ENCODE data around the gene KCNQ1.

Gene KCNQ1

DNA sequence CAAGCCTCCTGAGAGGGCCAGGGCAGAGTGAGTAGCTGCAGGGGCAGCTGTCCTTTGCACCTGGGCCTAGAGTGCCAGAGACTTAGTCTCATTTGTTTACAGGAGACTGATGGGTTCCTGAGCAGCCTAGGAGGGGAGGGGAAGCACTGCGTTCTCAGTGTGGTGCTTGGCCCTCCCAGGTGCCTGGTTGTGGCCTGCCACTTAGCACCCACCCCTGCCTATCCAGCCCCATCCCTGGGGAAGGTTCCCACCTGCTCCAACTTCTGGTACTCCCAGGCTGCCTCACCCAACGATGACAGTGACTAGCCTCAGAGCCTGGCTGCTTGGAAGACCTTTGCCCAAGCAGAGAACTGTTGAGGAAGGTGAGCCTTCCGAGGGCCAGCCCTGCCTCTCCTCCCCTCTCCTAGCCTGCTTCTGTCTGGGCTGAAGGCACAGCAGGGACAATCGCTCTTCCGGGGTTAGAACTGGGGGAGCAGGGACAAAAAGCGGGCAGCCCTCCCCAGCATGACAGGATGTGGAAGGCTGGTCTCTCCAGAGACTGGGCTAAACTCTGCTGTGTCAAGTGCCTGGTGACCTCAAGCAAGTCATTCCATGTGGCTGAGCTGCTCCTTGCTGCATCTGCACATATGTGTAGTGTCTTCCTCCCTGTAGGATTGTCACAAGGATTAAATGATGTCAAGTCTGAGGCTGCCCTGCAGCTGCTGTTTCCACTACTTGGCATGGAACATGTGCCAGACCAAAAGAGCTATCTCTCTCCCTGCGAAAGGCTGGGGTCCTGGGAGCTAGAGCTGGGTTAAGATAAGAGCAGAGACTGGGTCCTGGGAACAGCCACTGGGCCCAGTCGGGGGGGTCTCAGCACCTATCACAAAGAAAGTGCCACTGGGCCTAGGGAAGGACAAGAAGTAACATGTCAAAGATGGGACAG, 245.1 kb downstream of the KCNQ1 start:
- DNase-seq = peak; percentile 50

DNA sequence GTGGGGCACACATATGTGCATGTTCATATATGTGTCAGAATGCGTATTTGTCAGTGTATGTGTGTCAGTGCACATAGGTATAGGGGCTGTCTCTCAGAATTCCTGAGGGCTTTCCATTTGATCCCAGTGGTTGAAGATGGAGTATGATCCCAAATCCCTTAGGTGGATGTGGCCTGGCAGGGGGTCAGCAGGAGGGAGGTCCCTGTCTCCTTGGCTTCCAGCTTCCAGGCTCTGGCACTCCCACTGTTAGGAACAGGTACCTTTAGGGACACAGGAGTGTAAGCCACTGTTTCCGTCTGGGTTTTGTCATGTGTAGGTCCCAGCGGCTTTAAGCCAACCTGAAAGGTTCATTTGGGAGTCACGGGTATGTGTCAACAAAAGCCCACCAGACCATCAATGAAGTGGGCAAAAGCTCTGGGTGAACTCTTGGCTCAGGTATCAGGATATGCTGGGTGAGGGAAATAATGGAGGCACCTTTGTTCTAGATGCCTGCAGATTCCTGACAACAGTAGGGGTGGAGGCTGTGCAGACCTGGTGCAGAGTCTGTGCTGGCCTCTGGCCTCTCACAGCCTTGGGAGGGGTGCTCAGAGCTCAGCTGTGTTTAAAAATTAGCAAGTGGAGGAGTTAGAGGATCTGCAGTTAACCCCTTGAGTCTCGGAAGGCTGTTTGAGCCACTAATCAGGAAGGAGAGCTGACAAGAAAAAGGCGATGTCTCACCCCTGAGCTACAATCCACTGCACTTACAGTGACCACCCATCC, 246.0 kb downstream of the KCNQ1 start:
- peak; percentile 9 for DNase-seq

DNA sequence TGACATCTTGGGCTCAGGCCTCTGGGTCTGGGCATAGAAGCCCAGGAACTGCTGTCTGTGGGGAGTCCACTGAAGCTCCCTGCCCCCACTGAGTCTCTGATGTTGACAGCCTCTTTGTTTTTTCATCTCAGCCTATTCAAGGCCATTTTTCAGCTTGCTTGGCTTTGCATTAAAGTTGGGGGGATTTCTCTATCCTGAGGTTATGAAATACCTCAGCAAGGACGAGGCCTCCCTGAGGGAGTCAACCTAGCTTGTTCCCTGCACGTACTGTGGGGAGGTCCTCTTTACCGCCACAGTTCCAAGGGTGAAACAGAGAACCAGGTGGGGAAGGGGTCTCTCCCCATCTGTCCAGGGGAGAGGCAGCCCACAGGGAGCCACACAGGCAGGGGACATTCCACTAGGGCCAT, 246.6 kb downstream of the KCNQ1 start:
- peak; percentile 12 for DNase-seq

DNA sequence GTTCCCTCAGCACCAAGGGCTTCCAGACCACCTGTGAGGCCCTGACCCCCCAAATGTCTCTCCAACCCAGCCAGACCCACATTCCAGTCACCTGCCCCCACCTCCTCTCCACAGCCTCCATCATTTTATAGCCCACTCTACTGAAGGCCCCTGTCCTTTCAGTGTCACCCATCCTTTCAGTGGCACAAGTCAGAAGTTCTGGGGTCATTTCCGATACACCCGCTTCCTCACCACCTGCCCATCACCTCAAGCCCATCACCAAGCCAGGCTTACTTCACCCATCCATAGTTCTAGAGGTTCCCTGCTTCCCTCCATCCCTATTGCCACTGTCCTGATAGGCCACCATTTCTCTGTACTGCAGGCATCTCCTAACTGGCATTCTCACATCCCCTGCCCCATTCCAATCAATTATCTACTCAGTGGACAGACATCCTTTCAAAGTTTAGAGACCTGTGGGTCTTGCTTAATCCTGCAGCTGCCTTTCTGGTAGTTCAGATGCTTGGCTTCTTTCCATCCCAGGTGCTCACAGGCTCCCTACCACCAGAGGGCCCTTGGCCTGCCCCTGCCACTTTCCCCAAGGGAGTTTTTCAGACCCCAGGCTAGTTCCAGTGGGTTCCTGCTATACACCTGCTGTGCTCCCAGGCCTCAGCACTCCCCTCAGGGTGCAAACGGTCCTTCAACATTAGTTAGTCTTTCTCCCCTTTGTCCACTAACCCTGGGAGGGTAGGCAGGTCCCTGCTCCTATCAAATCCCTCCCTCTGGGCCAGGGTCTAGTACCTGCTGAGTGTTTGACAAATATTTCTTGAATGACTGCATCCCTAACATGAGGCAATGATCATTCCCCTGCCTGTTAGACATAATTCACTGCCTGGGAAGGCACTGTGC, 247.4 kb downstream of the KCNQ1 start:
- DNase-seq = no peak

DNA sequence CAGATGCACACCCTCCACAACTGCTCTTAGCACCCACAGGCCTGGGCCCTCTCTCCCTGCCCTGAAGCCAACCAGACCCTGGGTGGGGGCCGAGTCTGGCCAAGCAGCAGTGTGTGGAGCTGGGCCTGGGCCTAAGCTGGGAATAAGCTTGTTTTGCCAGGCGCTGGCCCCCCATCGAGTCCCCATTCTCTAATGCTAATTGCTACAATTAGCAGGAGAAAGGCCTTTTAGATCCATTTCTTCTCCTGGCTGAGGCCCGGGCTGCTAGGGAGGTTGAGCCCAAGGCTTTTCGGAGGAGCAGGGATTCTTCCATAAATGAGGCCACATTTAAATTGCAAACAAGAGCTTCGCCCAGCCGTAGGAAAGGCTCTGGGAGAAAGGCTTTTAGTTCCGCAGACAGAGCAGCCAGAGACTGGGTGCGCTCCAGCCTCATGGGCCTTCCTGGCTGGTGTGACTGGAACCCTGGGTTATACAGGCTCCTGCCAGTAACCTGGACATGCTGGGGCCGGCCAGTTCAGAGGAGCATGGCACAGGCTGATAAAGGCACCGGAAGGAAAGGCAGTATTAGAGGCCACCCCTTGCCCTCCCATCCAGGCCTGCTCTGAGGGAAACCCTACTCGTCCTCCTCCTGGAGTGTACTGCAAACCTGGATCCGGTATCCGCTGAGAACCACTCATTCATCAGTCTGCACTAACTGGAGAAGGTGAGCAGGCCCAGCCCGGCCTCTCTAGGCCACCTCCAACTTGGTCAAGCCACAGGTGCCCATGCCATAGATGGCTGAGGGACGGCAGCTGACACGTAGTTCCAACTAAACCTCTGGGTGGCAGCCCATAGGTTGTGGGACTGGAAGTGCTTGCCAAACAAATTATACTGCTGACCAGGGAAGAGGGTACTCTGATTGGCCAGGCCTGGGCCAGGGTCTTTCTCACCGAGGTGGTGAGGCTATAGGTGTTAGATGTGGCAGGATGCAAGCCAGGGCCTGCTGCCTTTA, 248.8 kb downstream of the KCNQ1 start:
- DNase-seq = peak; percentile 25

DNA sequence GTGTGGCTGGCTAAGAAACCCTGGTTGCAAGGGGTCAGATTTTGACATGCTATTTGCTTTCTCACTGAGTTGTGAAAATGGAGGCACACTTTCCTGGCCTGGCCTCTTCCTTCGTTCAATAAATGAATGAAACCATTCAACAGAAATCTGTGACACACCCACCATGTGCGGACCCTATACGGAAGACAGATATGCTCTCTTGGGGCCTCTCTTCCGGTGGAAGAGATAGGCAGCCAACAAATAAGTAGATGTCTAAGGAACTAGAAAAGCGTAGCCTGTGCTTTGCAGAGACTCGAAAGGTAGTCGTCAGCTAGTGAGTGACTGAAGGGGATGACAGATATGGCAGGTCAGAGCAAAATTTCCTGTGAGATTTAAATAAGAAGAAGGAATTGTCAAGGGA, 249.7 kb downstream of the KCNQ1 start:
- DNase-seq = peak; percentile 21

DNA sequence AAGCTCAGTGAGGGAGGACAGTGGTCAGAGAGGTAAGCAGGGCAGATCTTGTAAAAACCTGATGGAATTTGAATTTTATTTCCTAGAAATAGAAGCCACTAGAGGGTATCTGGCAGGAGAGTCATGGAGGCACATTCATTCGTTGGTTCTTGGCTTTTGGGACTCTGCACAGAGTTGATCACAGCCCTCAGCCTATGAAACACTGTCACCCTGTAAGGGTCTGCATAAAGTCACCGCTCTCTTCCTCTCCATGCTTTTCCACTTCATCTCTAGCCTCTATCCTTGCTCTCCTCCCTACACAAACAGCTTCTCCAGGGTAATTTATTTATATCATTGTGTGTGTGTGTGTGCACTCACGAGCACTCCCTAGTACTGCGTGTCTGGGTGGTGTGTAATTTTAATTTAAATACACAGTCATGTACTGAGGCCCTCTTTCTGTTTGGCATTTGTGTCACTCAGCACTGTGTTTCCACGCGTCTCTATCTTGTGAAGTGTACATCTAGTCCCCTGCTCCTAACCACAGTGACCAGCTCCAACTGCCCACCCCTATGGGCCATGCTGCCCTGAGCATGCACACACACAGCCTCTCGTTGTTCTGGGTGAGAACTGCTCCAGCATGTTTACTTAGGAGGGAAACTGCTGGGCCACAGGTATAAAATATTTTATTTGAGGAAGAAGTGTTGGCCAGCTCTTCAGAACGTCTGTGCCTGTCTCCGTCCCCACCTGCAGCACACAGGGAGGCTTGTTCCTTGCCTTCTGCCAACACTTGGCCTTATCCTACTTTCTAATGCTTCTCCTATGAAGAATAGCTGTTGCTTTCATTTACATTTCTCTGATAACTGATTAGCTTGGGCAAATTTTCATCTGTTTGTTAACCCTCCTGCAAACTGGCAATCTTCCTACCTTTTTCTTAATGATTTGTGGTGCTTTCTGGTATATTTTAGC, 250.5 kb downstream of the KCNQ1 start:
- peak; percentile 12 for DNase-seq

DNA sequence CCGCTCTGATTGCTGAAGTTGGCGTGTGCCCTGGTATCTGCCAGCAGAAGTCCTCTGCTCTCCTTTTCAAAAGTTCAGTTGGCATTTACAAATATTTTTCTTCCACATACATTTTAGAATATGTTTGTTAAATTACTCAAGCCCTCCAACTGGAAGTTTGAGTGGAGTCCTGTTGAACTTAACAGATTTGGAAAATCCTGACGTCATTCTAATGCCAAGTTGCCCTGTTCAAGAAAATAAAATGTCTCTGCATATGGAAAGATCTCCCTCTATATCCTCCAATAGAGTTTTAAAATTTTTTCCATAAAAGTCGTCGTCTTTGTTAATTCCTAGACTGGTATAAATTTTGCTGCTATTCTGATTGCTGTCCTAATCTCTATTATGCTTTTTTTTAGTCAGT, 251.6 kb downstream of the KCNQ1 start:
- peak; percentile 11 for DNase-seq

DNA sequence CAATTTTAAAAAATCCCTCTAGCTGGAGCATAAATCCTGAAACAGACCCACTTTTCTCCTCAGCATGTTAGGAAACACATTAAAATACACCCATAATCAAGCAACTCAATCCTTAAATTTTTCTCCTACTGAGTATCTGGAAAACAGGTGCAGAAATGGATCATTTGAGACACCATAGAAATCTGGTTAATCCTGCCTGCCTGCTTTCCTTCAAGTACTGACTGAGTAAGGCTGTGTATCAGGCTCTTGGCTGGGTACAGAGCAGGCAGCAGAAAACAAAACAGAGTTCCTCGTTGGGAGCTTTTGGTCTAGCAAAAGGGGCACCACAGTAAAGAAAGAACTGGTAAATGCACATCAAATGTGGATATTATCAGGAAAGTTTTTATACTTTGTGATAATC, 253.1 kb downstream of the KCNQ1 start:
- DNase-seq = peak; percentile 35

DNA sequence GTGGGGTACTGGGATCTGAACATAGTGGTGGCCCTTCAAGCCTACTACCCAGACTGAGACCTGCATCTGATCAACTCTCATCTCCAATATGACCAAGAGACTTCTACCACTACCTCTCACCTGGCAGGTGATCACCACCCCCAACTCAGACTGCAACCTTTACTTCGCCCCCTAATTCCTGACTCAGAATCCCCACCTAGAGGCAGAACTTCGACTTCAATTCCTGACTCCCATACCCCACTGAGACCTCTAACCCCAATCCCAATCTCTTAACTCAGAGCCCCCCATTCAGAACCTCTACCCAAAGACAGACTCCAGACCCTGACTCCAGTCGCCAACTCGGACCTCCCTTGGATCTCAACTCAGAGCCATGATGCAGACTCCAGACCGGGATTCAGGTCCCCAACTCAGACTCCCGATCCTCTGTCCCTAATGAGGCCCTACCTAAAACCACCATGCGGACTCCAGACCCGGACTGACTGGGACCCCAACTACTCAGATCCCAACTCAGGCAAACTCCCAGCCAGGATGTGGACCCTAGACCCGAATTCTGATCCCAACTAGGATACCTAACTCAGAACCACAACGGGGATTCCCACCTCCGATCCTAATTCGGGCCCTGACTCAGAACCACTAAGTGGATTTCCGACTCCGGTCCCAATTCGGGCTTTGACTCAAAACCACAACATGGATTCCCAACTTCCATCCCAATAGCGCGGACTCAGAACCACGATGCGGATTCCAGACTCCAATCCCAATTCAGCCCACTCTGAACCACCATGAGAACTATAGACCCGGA, 253.8 kb downstream of the KCNQ1 start:
- DNase-seq = peak; percentile 23

DNA sequence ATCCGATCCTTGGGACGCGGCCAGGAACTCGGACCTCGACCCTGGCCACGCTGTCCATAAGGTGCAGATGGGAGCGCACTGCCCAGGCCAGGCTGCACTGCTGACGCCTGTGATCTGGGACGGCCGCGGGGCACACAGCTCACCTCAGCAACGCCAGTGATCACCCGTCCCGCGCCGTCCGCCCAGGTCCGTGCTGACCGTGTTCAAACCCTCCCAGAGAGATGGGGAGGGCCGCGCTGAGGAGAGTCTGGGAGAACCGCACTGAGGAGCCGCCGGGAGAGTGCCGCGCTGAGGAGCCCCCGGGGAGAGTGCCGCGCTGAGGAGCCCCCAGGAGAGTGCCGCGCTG, 254.3 kb downstream of the KCNQ1 start:
- peak; percentile 32 for DNase-seq

DNA sequence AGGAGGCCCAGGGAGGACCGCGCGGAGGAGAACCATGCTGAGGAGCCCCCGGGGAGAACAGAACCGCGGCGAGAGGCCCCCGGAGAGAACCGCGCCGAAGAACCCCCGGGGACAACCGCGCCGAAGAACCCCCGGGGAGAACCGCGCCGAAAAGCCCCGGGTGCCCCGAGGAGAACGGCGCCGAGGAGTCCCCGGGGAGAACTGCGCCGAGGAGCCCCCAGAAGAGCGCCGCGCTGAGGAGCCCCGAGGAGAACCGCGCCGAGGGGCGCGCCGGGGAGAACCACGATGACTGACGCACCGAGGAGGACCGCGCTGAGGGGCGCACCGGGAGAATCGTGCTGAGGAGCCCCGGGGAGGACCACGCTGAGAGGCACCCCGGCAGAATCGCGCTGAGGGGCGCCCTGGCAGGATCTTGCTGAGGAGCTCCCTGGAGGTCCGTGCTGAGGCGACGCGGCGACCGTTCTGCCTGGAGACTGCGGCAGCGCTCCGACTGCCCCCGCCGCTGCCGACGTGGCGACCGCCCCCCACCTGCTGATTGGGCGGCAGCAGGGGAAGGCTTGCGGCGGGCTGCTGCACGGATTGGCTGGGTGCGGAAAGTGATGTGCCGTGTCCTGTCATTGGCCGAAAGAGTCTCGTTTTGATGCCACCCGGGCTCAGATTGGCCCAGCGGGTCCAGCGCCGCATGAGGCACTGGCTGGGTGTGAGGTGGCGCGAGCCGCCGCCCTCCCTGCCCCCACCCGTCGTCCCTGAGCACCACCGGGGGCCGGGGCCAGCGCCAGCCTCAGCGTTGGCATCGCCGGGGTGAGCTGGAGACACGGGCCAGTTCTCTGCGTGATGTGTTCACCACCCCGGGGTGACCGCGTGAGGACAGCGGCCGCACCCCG, 255.0 kb downstream of the KCNQ1 start, which contains the start of gene KCNQ1OT1:
Gene KCNQ1OT1, minus strand, starts transcription at position 464 of the 884 bp plus-strand sequence.
- peak; percentile 96 for DNase-seq

DNA sequence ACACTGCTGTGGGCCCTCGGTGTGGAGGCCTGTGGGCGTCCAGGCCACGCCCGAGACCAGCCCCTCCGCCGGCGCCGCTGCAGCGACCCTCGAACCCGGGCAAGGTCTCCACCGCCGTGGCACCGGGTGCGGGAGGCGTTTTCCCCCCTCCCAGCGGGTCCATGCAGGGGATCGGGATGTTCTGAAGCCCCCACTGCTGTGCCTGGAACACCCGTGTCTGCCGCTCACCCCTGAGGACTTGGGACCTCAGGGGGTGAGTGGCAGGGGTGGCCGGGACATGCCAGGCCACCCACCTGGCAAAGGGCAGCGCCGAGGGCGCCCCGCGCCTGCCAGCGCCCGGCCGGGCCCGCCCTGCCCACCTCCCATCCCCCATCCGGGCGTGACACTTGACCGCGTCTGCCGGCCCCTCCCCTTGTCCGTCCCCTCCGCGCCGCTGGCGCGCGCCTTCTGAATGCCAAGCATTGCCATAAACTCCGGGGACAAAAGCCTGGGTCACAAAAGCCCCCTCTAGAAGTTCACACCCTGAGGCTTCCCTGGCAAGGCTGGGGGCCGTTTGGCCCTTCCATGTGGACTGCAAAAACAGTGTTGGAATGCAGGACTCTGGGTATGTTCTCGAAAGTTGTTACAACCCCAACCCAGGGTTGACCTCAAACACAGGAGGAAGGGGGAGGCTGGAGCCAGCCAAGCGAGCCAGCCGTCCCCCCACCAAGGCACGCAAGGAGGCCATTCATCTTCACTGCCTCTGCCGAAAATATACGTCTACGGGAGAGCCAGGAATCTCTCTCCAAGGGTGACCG, 255.8 kb downstream of the KCNQ1 start:
- peak; percentile 72 for DNase-seq

DNA sequence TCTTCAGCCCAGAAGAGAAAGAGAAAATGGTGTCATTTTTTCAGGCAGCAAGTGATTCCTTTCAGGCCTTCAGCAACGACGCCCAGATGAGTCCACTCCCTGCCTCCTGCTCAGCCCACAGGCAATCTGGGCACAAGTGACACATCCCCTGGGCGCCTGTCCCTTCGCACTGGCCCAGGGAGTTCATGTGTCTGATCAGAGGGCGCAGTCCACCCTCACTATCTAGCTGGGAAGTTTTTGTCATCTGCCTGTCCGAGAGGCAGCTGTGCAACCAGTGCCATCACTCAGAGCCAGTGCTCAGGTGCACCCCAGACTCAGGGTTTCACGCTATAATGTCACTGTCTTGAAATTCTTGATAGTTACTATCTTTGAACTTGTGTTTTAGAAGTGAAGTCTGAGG, 256.4 kb downstream of the KCNQ1 start:
- DNase-seq = no peak

DNA sequence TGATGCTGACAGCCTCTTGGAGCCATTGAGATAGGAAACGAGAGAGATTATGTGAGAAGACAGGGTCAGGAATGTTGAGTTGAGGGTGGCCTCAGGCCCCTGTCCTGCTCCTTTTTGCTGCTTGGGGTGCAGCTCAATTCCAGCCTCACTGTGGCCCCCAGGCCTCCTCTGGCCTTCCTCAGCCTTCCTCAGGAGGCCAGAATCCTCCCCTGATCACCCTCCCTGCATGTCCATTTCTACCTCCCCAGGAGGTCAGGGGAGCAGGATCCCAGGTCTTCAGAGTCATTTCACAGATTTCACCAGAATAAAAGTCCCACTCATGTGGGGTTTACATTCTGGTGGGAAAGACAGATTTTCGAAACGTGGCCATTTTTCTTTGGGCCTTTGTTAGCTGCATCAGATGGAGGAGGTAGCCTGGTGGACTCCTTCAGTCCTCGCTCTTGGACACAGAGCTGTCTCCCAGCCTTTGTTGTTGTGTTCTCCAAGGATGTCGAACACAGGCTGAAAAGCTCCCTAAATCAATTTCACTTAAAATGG, 257.2 kb downstream of the KCNQ1 start:
- DNase-seq = peak; percentile 7

DNA sequence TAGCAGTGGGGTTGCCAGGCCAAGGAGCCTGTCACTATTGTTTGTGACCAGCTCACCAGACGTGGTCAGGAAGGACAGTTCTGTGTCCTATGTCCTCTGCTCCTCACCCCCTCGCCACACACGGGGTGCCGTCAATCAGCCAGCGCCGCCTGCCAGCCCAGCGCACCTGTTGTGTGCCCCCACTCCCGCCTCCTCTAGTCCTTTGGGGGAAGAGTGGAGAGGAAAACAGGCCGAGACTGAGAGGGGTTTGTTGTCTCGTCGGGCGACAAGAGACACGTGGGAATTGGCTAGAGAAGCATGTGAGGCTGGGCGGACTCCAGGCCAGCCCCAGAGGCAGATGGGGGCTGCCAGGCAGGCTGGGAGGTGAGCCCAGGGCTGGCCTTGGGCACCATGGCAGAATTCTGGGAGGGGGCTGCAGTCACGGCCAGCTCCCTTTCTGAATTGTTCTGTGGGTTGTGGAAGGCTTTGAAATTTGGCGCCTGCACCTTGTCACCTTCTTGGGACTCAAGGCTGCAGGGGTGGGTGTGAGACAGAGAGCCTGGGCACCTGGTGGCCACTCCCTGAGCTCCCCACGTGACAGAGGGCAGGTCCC, 258.1 kb downstream of the KCNQ1 start:
- DNase-seq = peak; percentile 80

Data from right hindlimb (tissue), 1 donor.